Heart right ventricle (tissue), 16 donors: ENCODE measurements around the gene PCBD1. TPM values are rescaled to one million over a fixed set of nuclear protein-coding genes. Genes with fewer than 3 reads are reported as not detected.

Source experiments
- ATAC-seq, 8 donors: fragments of 200-7000 bp; cut with Tn5 transposase; one replicate each; pipeline ENCODE4 v1.9.1; 2020; ENCODE audit warnings: mild to moderate bottlenecking in 8 of 8, moderate library complexity in 8 of 8, moderate number of reproducible peaks in 1 of 8
- DNase-seq, 2 donors: peaks; one replicate each; pipeline ENCODE4 v3.0.0-alpha.2; 2020
- H3K27ac ChIP-seq, 10 donors: fragments of 200-600 bp; sonication (generic) in 2 of 10; one replicate each; pipeline versions ENCODE4 v1.5.0 to v1.8.0; 2020 to 2022; ENCODE audit warnings: mild to moderate bottlenecking in 3 of 10
- H3K27me3 ChIP-seq, 7 donors: fragments of 200-600 bp; one replicate each; pipeline ENCODE4 v1.8.0; 2021 to 2022; ENCODE audit warnings: mild to moderate bottlenecking in 2 of 7
- H3K36me3 ChIP-seq, 9 donors: fragments of 200-600 bp; sonication (generic) in 1 of 9; one replicate each; pipeline versions ENCODE4 v1.5.0 to v1.8.0; 2020 to 2022; ENCODE audit warnings: mild to moderate bottlenecking in 2 of 9
- H3K4me1 ChIP-seq, 9 donors: fragments of 200-600 bp; sonication (generic) in 1 of 9; one replicate each; pipeline versions ENCODE4 v1.5.0 to v1.8.0; 2020 to 2022; ENCODE audit warnings: mild to moderate bottlenecking in 4 of 9
- H3K4me3 ChIP-seq, 10 donors: fragments of 200-600 bp; sonication (generic) in 2 of 10; one replicate each; pipeline versions ENCODE4 v1.5.0 to v1.8.0; 2020 to 2022; ENCODE audit warnings: mild to moderate bottlenecking in 7 of 10, moderate library complexity in 2 of 10
- H3K9me3 ChIP-seq, 11 donors: fragments of 200-600 bp in 10 of 11; sonication (generic) in 2 of 11; one replicate each; pipeline versions ENCODE4 v1.5.0 to v1.8.0; 2013 to 2022; ENCODE audit warnings: mild to moderate bottlenecking in 2 of 11, control low read depth in 1 of 11, moderate library complexity in 1 of 11
- CTCF ChIP-seq, 9 donors: fragments of 200-600 bp; sonication (generic) in 2 of 9; IDR thresholded peaks; one replicate each; pipeline versions ENCODE4 v1.5.0 to v1.8.0; 2021 to 2022; ENCODE audit warnings: antibody characterized with exemption in 9 of 9, mild to moderate bottlenecking in 5 of 9, moderate library complexity in 1 of 9
- WGBS, 2 donors: extraction: QIAGEN DNeasy Blood & Tissue Kit; methylation state at CpG; one replicate each; pipeline ENCODE4 v1.1.7; 2013; ENCODE audit warnings: inconsistent platforms in 1 of 2; 5-methylcytosine and 5-hydroxymethylcytosine counted together
- intact Hi-C, 10 donors: fragments of 100-400 bp; cut with DNase I; formaldehyde crosslinking; loops; one replicate each; pipeline versions ENCODE4 v1.11.1 to v1.14.2; 2022
- polyA plus RNA-seq, 2 donors: library from polyadenylated mRNA; stranded (reverse); fragments of 200-250 nt; gene quantifications; one replicate each; pipeline ENCODE4 v1.2.3, GENCODE V29; 2013
- total RNA-seq, 10 donors: library from RNA; stranded (reverse); fragmentation: NEBNext Ultra II Directional in 3 of 10; extraction: Animal tissue kit (Norgen Biotek cat#: 25700) in 3 of 10; gene quantifications; one replicate each; pipeline versions ENCODE4 v1.2.1 to v1.2.4, GENCODE V29; 2021 to 2023
- donor health status: Arrhythmogenic right ventricular cardiomyopathy.
- donor health status: ischemic (EF 13 %, LVEDD 7.1; RV severe dilation, severe dysfunction).
- donor health status: healthy with polysubstance abuse.
- donor health status: DM: no; HTN: yes; CAD: no.
- donor health status: DM: no; HTN: no; CAD: no.
- donor health status: ischemic (EF 25% LVEDD 6.9; RV normal size, moderate dysfunction).
- donor health status: ischemic (EF 25% LVEDD 5.7; RV mildly dilated, moderate dysfunction).
- donor health status: healthy.
- donor health status: DM: yes; HTN: yes; CAD: no.
- donor health status: Ischemic cardiomyopathy.
- donor health status: ischemic (EF 35%, LVEDD 5.7; RV mildly dilated, moderate dysfunction).
- donor health status: nonischemic (EF 11% LVEDD 7.7; RV severe dilation, severe dysfunction).
- donor health status: DM: yes; HTN: yes; CAD: no.
- donor health status: PGD.
- donor health status: ischemic (EF 29% LVEDD 5.4; RV normal size, mild dysfunction).
- donor health status: nonischemic (EF 23%, LVEDD 6.1; RV moderate dilation, normal function).

The PCBD1 gene
- total and polyA plus RNA-seq, 12 donors = 116 to 179 (median 141) TPM

- Histone ChIP-seq H3K4me1 (peaks cover 0 to 20% (median 6%) of the 10 kb centered on the region in 9 donors), H3K27ac (no peak overlapping the region), H3K36me3 (peaks cover 0 to 59% (median 0%) of the 10 kb centered on the region in 9 donors), H3K27me3 (no peaks in the 10 kb centered on the region), H3K9me3 (no peaks in the 10 kb centered on the region), H3K4me3 (no peak overlapping the region)
- no peak for DNase-seq
- intact Hi-C loops = no loop called here
- no peak for TF ChIP-seq CTCF (IDR thresholded peaks at IDR 0.05)
- ATAC-seq = no peak
- WGBS, 2 donors = 76 to 93% methylated on average over 2 of the region's 2 CpGs
Observed at GRCh38 chr10:70843333-70843732, 45.0 kb downstream of the PCBD1 start.

GRCh38 chr10:70840836-70841235 lies 47.5 kb downstream of the PCBD1 start:
- no peak for TF ChIP-seq CTCF (IDR thresholded peaks at IDR 0.05)
- DNase-seq (no peak), ATAC-seq (no peak)
- Histone ChIP-seq H3K27ac (no peak overlapping the region), H3K4me3 (no peak overlapping the region), H3K27me3 (no peaks in the 10 kb centered on the region), H3K9me3 (peaks cover 0 to 10% (median 0%) of the 10 kb centered on the region in 11 donors), H3K36me3 (peaks cover 0 to 42% (median 0%) of the 10 kb centered on the region in 9 donors), H3K4me1 (peaks cover 0 to 17% (median 0%) of the 10 kb centered on the region in 9 donors)
- 91 to 95% methylated on average over 2 of the region's 2 CpGs for WGBS, 2 donors
- intact Hi-C loops = no loop called here

GRCh38 chr10:70838270-70838805 lies 50.0 kb downstream of the PCBD1 start:
- intact Hi-C loops = no loop called here
- ATAC-seq (no peak), DNase-seq (no peak)
- 74 to 88% methylated on average over 4 of the region's 4 CpGs for WGBS, 2 donors
- Histone ChIP-seq H3K9me3 (peaks cover 0 to 10% (median 0%) of the 10 kb centered on the region in 11 donors), H3K36me3 (peaks cover 0 to 25% (median 0%) of the 10 kb centered on the region in 9 donors), H3K27ac (no peak overlapping the region), H3K4me1 (peaks cover 0 to 42% (median 0%) of the 10 kb centered on the region in 9 donors), H3K4me3 (no peak overlapping the region), H3K27me3 (no peaks in the 10 kb centered on the region)
- TF ChIP-seq CTCF (IDR thresholded peaks at IDR 0.05) = no peak

DNA sequence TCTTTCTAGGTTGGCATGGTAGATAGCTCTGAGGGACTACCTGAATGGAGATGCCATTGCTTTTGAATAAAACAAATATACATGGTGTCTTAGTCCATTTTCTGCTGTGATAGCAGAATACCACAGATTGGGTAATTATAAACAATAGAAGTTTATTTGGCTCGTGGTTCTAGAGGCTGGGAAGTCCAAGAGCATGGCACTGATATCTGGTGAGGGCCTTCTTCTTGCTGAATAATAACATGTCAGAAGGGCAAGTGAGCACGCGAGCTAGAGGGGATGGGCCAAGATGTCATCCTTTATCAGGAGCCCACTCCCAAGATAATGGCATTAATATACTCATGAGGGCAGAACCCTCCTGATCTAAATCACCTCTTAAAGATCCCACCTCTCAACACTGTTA lies 50.7 kb downstream of the PCBD1 start:
- WGBS, 2 donors = 98 to 99% methylated on average over 3 of the region's 3 CpGs
- ATAC-seq = no peak
- intact Hi-C loops = no loop called here
- Histone ChIP-seq H3K27ac (no peak overlapping the region), H3K36me3 (peaks cover 0 to 25% (median 0%) of the 10 kb centered on the region in 9 donors), H3K4me3 (no peak overlapping the region), H3K27me3 (no peaks in the 10 kb centered on the region), H3K4me1 (peaks cover 0 to 48% (median 0%) of the 10 kb centered on the region in 9 donors), H3K9me3 (peaks cover 0 to 10% (median 0%) of the 10 kb centered on the region in 11 donors)
- DNase-seq = no peak
- TF ChIP-seq CTCF (IDR thresholded peaks at IDR 0.05) = no peak
